Hematopoietic multipotent progenitor cell (in vitro differentiated cells): ENCODE measurements around the gene ATP1B3. TPM values are rescaled to one million over a fixed set of nuclear protein-coding genes. Genes with fewer than 3 reads are reported as not detected.
"Not testable (repeated sequence)": the region's sequence is repeated elsewhere in the genome, so short reads cannot be mapped to it uniquely, and the experiment has no call there.

Source experiments
- DNase-seq, 3 donors: peaks; one replicate each; pipeline ENCODE4 v3.0.0-alpha.2; 2011 to 2015; ENCODE audit warnings: low read depth in 2 of 3, low spot score in 2 of 3
- total RNA-seq: library from RNA; depleted of rRNA; stranded (reverse); fragments of >200 nt; gene quantifications from one replicate; pipeline ENCODE4 v1.2.3, GENCODE V29; 2012

Gene ATP1B3
- total RNA-seq, 1 donor, result 31.8 TPM

- DNase-seq, result no peak
Measured at GRCh38 chr3:141901914-141902313, 25.5 kb downstream of the ATP1B3 start.

DNA sequence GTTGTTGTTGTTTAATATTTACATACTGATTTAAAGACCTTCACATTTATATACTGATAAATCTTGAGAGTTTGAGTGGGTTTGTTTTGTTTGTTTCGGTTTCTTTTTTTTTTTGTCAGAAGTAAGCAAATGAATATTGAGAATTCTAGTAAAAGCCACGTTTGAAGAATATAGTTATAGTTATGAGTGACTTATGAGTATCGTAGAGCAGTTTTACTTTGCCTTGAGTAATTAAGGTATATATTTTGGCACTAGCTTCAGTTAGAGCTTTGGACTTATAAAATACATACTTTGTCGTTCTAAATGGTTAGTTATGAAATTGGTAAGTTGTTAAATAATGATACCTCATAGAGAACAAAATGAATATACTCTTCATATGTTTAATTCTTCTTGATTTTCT, 27.8 kb downstream of the ATP1B3 start:
- no peak for DNase-seq

- DNase-seq, result no peak
Measured at GRCh38 chr3:141905129-141905528, 28.7 kb downstream of the ATP1B3 start.

DNA sequence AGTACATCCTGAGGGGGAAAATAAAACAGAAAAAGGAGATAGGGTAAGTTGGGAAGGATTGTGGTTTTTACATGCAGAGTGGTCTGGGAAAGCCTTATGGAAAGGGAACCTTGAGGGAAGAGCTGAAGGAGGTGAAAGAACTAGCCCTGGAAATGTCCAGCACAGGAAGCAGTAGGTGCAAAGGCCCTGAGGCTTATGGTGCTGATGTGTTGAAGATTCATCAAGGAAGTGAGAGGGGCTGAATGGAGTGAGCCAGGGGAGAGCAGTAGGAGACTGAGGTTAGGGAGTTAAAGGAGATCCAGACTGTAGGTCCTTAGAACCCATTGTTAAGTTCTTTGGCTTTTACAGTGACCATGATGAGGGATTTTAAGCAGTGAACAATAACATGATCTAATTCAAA, 33.0 kb downstream of the ATP1B3 start:
- no peak for DNase-seq

- not testable (repeated sequence) for DNase-seq
Measured at GRCh38 chr3:141909986-141910385, 33.5 kb downstream of the ATP1B3 start.

- DNase-seq, result peak; percentile 34 to 87 (median 62)
Measured at GRCh38 chr3:141913150-141913811, 36.8 kb downstream of the ATP1B3 start.

- no peak for DNase-seq
Measured at GRCh38 chr3:141914311-141914710, 37.9 kb downstream of the ATP1B3 start.

- DNase-seq, result no peak
Measured at GRCh38 chr3:141915016-141915415, 38.6 kb downstream of the ATP1B3 start.

- DNase-seq, result no peak
Measured at GRCh38 chr3:141915766-141916165, 39.3 kb downstream of the ATP1B3 start.

GRCh38 chr3:141920701-141921100, 44.3 kb downstream of the ATP1B3 start:
- DNase-seq, result no peak

DNA sequence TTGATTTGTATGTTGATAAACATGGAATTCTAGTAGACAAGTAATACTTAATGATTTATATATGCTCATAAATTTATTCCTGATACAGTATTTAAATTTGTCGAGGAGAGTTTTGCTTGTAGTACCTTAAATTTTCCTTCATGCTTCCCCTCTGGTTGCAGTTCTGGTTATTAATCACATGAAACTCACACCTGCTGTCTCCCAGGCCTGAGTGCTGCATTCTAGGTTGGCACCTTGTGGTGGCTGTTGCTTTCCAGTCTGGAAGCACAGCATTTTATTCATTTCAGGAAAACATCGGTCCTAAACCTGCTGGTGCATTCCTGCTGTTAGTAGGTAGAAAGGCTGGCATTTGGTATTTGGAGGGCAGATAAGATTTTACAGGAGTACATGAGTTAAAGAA, 44.9 kb downstream of the ATP1B3 start:
- no peak for DNase-seq

DNA sequence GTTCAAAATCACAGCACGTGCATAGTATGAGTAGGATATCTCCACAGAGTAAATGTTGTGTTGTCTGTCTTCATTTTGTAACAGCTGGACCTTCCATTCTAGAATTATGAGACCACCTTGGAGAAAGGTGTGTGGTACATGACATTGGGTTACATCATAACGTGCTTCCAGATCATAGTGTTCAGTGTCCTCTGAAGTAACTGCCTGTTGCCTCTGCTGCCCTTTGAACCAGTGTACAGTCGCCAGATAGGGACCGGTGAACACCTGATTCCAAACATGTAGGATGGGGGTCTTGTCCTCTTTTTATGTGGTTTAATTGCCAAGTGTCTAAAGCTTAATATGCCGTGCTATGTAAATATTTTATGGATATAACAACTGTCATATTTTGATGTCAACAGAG, 49.2 kb downstream of the ATP1B3 start:
- DNase-seq, result not testable (repeated sequence)

GRCh38 chr3:141926929-141927328, 50.5 kb downstream of the ATP1B3 start:
- no peak for DNase-seq

DNA sequence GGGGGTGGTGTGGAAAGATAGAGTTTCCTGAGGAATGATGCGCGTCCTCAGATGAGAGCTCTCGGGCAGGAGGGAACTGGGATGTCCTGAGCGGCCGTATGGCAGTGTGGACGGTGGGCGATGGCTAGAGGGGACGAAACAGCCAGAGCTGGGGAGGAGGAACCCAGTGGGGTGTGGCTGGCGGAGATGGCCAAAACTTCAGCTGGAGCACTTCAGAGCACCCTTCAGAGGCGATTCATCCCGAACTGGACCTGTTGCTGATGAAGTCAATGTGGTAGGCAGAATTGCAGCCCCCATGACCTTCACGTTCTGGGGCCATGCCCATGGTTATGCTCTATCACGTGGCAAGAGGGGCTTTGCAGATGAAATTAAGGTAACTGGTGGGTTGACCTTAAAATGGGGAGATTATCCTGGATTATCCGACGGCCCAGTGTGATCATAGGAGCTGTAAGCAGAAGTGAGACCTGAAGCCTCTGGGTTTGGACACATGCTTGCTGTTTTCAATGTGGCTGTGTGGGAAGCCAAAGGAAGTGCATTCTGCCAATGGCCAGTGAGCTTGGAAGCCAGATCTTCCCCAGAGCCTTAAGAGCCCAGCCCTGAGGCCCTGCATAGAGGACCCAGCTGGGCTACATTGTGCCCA, 52.3 kb downstream of the ATP1B3 start:
- no peak for DNase-seq

DNA sequence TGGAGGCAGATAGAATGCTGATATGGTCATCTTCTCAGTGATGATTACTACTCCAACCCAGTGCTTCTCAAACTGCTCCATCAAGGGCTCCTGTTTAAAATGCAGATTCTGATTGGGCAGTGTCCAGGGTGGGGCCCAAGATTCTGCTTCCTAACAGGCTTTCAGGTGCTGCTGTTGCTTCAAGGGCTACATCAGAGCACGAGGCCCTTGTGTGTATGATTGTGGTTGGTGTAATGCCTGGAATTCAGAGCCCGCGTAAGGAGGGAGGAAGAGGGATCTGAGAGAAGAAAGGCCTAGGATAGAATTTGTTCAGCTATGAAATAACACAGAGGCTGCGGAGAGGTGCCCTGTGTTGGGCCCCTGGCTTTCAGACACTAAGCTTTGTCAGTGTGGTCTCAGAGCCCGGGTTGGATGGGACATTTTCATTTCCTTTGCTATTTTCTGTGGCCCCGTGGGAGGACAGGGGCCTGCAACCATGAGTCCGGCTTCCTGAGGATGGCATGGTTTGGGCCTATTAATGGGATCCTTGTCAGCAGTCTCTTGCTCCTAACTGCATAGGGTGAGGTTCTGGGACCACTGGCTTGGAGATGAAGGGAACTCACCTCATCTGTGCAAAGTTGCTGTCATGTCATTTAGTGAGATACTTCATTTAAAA, 53.0 kb downstream of the ATP1B3 start:
- DNase-seq, result no peak

DNA sequence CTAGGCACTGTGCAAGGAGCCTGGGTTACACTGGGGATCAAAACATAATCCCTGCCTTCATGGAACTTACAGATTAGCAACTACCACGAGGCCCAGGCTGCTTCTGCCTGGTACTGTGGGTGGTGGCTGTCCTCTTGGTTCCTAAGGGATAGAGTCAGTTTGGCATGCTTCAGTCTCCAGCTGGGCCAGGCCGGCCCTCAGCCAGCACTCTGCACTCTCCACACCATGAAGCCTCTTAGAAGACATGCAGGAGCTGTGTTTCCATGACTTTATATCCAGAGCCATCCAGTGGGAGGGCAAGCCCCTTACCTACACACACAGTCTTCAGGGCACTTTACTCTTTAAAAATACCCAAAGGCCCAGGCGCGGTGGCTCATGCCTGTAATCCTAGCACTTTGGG, 54.4 kb downstream of the ATP1B3 start:
- no peak for DNase-seq

GRCh38 chr3:141933421-141934300, 57.2 kb downstream of the ATP1B3 start:
- peak in 1 of 3 donors; percentile 67 for DNase-seq

DNA sequence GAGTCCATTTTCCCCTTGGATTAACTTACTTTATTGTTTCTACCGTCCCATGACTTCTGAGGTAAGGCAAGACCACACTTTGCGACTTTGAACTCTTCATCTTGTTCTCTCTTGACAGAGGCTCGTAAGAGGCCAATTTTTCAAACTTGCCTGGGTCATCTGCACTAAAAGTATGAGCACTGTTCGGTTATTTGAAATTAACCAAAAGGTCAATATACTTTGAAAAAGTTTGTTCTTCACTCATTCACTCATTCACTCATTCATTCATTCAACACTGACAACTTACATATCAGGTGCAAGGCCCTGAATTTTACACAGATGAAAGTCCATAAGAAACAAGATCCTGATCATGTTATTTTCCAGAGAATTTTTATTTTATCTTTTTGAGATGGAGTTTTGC, 57.9 kb downstream of the ATP1B3 start:
- no peak for DNase-seq

DNA sequence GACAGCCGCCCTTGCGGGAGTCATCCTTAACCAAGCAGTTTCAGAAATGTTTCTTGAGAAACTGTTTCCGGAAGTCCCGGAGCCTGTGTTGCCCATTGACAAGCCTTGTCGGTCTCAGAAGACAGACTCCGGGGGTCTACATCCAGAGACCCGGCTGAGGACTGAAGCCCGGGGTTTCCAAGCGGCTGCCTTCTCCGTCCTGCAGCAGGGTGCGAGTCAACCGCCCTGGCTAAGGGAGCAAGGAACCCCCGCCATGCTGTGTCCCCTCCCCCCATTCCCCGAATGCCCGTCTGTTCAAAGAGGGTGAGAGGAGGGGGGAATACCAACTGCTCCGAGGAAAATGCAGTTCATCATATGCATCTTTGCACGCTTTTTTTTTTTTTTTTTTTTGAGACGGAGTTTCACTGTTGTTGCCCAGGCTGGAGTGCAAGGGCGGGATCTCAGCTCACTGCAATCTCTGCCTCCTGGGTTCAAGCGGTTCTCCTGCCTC, 61.6 kb downstream of the ATP1B3 start:
- DNase-seq, result no peak

DNA sequence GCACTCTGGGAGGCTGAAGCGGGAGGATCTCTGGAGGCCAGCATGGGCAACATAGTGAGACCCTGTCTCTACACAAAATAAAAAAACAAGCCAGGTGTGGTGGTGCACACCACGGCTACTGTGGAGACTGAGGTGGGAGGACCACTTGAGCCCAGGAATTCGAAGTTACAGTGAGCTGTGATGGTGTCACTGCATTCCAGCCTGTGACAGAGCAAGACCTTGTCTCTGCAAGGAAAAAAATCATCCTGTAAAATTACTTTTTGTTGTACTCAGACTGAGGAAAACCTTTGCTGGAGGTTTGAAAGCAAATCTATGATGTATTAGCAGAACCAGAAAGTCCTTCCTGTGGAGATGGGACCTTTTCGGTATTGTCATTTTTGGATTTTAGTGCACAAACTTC, 63.3 kb downstream of the ATP1B3 start:
- no peak for DNase-seq

GRCh38 chr3:141940194-141940776, 63.8 kb downstream of the ATP1B3 start:
- peak in 2 of 3 donors; percentile 61 to 74 for DNase-seq
